ENCODE measurements around the gene SLC46A2.

Gene SLC46A2, protein sequence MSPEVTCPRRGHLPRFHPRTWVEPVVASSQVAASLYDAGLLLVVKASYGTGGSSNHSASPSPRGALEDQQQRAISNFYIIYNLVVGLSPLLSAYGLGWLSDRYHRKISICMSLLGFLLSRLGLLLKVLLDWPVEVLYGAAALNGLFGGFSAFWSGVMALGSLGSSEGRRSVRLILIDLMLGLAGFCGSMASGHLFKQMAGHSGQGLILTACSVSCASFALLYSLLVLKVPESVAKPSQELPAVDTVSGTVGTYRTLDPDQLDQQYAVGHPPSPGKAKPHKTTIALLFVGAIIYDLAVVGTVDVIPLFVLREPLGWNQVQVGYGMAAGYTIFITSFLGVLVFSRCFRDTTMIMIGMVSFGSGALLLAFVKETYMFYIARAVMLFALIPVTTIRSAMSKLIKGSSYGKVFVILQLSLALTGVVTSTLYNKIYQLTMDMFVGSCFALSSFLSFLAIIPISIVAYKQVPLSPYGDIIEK

DNA sequence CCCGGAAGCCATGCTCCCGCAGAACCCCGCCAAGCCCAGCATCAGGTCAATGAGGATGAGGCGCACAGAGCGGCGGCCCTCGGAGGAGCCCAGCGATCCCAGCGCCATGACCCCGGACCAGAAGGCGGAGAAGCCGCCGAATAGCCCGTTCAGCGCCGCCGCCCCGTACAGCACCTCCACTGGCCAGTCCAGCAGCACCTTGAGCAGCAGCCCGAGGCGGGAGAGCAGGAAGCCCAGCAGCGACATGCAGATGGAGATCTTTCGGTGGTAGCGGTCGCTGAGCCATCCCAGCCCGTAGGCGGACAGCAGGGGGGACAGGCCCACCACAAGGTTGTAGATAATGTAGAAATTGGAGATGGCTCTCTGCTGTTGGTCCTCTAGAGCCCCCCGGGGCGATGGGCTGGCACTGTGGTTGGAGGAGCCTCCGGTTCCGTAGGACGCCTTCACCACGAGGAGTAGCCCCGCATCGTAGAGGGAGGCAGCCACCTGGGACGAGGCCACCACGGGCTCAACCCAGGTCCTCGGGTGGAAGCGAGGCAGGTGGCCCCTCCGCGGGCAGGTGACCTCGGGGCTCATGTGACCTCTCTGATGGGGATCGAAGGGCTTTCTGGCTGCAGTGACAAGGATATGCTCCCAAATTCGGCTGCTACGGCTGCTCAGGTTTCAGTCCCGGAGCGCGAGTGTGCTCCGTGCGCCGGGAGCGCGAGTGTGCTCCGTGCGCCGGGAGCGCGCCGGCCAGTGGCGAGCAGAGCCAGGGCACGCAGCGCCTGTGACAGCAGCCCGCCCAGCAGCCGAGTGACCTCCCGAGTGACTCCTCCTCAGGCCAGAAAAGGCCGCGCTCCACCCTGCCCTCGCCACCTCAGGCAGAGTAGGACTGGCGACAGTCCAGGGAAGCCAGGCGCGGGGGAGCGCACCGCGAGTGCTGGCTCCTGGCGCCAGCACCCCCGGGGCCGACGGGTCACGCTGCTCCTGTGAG is at the start of gene SLC46A2:
SLC46A2 (minus strand) TSS at position 771 of the 976 bp plus-strand sequence; CDS start at position 576, 195 bp downstream.
- DNase-seq = peak in 8 of 56 donors; percentile 2 to 38 (median 8)

DNA sequence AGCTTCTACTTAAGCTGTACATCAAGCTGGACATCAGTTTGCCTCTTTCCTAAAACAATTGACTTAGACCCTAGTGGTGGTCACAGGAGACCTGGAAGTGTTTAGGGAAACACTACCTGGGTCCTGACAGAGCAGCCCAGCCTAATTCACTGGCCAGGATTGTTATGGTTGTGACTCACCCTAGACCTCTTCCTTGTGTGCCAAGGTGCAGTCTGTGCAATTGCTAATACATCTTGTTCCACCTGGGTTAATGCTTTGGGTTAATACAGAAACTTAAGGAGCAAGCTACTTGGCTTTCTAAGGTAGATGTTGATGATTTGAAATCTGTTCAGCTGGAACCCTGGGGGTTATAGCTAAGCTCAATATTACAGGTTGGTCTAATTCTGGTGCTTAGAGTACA is 48.7 kb upstream of the SLC46A2 start:
- DNase-seq = no peak

DNA sequence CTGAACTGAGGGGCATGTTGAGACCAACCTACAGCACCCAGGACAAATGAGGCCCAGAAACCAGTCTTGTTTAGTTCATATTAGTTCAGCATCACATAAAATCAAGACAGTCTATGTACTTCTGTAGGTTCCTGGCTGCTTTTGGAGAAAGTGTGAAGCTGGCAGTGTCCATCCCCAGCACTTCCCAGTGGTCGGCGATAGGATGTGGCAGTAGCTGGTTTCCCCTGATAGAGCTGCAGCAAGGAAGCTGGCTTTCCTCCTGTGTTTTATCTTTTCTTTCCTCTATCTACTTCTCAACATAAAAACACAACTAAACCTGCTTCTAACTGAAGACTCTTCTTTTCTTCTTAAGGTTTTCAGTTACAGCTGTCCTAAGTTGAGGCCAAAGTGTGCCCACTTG is 43.0 kb upstream of the SLC46A2 start:
- DNase-seq = no peak

DNA sequence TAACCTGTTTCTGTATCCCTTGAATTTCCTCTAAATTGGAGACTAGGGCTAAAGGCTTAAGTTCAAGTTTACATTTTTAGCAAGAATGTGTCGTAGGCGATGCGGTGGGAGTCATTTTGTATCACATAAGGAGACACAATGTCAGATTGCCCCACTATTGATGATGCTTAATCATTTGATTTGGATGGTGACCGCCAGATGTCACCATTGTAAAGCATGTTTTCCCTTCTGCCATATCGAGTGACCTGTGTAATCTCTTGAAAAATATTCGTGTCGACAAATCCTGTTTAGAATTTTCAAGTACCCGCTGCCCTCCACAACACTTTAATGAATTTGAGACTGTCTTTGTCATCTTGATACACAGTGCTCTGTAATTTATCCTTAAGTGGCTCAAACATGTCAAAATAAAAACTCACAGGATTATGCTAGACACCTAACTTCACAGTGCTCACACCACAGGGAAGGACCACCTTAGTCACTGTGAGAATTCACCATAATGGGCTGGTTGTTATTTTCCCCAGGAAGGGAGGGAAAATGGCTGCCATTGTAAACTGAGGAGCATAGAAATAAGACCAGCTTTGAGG is 34.5 kb upstream of the SLC46A2 start:
- peak in 13 of 56 donors; percentile 0 to 21 (median 3) for DNase-seq

DNA sequence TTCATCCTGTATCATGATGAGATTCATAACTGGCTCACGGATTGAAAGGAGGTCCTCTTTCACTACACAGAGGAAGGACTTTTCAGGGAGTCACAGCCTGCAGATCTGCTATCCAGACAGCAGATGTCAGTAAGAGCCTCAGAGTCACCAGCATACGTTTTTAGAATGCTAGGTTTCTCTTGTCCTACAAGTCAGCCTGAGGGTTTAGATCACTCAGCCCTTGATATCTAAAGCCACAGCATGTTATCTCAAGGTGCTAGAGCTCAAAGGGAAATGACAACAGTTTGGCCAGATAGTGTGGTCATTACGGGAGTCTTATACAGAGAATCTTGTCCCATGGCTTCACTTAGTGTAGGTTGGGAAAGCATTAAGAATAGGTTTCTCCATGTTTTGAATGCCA is 30.9 kb upstream of the SLC46A2 start:
- peak in 7 of 56 donors; percentile 0 to 7 (median 4) for DNase-seq

DNA sequence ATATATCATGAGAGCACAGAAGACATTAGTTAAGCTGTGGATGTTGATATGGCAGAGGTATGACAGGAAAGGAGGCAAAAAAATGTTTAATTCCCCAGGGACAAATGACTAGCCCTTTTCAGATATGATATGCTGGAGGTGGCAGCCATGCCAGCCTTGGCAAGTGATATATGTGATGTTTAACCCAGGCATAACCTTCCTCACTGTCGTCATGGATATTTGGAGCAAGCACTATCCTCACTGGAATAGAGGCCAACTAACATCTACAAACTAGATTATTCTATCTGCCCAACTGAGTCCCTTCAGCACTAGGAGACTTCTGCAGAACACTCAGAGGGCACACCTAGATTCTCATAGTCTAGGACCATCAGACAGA is 27.3 kb upstream of the SLC46A2 start:
- no peak for DNase-seq

DNA sequence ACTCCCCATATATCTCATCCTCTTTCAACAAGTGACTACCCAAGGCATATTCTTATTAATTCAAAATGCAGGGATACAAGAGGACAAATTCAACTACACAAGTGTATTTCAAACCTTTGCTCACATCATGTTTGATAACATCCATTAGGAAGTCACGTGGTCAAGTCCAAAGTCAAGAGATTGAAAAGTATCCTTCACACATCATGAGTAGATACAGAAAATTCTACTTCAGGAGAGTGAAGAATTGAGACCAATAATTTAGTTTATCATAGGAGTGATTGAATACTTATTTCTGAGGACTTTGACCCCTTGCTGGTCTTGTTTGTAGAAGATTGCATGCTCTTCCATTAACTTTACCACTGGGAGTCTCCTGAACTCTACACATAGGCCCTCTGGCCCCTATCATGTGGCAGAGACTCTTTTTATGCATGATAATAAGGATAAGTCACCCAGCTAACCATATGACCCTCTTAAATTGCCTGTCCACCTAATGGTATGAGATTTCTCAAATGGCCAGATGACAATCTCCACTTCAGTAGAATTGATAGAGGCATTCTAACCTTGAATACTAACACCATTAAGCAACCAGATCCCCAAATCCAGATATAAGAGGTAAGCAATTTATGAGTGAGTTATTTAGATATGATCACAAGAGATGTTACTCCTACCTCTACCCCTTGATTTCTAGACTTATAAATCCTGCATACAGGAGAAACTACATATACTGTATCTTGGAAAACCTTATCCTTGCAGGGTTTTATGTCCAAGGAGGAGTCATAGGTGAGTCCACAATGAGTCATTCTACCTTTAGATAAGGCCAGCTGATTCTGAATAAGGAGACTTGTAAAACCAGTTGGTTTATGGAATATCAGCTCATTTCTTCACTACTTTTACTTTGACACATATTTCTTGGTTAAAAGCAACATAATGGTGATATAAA is 26.6 kb upstream of the SLC46A2 start:
- DNase-seq = no peak

DNA sequence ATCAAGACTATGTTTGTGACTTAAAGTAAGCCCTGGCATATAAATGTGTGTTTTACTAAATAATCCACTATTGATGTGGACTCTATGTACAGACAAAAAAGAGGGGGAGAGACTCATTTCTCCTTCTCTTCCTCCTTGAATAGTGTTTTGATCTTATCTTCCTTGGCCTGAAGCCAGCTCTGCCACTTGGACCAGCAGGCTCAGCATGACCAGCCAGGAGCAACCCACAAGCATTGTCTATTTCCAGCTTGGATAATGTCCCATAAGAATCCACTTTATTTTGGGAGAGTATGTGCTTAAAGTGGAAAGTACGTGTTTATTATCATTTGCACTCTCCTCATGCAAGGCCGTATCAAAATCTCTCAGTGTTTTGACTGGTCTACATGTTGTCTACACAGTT is 23.8 kb upstream of the SLC46A2 start:
- no peak for DNase-seq

DNA sequence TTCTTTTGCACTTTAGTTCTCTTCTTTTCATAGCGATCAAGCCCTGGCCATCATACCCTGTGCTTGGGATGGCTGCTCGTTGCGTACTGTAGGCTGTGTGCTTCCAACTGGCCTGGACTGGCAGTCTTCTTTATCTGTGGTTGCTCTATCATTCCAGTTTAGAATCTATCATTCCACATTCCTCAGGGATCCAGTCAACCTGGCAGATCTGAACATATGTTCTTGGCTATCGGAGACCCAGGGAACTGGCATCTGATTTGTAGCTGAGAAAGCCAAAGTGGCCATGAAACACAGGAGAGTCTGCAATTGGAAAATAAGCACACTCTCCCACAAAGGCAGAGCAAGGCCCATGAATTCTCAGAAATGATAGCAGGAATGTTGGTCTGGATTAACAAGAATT is 22.6 kb upstream of the SLC46A2 start:
- no peak for DNase-seq

DNA sequence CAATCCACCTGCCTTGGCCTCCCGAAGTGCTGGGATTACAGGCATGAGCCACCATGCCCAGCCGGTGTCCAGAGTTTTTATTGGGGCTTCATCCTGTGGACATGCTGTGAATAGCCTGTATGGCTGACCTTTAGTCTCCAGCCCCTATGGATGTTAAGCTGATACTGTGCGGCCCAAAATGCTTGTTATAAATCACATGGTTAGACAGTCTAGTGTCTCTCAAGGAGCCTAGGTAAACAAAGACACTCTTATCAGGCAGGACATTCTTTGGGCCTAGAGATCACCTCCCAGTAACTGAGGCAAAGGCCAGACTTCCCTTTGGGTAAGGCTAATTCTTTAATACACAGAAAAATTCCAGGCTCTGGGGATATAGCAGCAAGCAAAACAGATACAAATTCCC is 22.0 kb upstream of the SLC46A2 start:
- DNase-seq = no peak

DNA sequence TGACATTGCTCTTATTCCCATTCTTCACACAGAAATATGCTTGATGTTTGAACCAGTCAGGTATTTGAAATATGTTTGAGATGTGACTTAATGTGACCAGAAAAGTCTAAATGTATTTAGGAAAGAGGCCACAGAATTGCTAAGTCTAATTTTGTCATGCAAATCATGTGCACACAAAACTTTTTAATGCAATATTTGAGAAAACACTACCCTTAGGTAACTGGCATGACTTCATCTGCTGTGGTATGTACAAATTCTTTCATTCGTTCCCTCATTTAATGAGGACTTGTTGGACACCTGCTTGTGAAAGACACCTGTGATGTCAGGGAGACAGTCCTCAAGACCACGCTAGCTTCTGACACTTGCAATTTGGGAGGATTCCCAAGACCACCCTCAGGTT is 21.1 kb upstream of the SLC46A2 start:
- DNase-seq = no peak

DNA sequence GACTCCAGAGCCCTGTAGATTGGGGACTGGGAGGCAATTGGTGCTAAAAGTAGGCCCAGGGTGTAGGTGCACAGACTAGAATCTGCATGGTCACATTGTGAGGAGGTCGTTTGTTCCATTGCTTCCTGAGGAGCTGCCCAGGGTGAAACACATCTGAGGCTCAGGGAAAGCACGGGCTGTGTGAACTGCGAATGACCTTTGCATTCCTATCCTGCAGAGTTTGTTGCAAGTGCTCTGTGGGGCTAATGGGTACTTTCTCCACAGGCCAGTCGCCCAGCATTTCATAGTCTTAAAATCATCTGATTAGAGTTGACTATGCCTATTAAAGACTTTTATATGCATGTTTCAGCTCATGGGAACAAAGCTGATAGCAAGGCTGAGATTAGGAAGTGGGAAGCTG is 14.4 kb upstream of the SLC46A2 start:
- no peak for DNase-seq

DNA sequence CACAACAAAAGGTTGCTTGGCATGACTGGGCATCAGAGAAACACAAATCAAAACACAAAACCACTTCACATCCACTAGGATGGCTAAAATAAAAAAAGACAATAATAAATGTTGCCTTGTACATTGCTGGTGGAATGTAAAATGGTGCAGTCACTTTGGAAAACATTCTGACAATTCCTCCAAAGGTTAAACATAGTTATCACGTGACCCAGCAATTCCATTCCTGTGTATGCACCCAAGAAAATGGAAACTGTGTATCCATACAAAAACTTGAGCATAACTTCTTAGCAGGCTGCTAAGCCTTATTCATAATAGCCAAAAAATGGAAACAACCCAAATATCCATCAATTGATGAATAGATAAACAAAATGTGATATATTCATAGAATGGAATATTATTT is 10.2 kb upstream of the SLC46A2 start:
- DNase-seq = no peak

DNA sequence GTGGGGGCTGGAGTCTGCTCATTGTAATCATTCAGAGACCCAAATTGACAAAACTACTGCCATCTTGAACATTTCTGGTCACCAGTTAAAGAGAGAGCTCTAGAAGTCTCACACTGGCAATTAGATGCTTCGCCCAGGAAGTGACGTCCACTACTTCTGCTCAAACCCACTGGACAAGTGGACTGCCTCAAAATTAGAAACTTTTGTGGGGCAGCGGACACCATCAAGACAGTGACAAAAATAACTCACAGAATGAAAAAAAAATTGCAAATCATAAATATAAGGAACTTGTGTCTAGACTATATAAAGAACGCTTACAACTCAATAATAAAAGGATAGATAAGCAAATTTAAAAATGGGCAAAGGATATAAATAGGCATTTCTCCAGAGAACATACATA is 9.8 kb upstream of the SLC46A2 start:
- no peak for DNase-seq

DNA sequence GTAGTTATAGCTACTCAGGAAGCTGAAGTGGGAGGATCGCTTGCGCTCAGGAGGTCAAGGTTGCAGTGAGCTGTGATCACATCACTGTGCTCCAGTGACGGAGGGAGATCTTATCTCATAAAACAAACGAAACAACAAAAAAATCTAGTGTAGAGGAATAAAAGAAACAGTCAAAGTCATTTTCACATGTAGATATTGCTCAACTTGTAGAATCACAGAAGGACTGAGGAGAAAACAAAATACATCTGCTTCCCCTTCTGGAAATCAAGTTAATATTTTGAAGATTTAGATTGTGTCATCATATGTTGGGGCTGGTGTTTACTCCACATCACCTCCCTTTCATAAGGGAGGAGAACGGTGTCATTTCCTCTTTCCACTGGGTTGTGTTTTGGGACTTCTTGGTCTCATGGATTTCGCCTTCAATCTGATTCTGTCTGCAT is 8.2 kb upstream of the SLC46A2 start:
- no peak for DNase-seq

DNA sequence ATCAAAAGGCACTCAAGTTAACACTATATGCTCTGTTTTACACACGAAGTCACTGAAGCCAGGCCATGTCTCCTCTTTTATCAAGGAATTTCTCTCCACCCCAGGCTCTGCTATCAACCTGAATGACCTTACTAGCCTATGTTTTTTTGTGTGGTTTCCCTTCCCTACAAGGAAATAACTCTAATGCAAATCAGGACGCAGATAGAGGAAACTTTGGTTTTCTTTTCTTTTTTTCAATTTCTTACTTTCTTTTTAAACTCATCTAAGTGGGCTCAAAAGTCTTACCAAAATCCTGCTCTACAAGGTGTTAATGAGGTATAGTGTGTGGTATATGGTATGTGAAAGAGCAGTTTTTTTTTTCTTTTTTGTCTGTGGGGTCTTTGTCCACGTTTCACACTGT is 5.5 kb upstream of the SLC46A2 start:
- DNase-seq = no peak

DNA sequence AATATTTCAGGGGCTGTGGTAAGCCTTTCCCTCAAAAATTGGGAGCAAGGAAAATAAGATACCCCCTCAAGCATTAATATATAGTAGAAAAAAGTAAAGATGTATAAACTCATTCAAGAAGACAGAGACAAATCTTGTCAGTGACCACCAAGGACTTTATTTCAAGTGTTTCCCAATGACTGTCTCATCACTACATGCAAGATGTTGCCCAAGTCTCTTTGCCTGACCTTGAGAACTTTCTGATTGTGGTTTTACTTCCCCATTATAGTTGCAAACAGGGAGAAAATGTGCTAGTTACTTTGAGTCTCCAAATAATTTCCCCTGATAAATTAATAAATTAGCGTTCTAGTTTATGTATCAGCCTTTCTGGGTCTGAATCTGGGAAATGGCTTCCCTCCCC is 4.0 kb upstream of the SLC46A2 start:
- DNase-seq = no peak

DNA sequence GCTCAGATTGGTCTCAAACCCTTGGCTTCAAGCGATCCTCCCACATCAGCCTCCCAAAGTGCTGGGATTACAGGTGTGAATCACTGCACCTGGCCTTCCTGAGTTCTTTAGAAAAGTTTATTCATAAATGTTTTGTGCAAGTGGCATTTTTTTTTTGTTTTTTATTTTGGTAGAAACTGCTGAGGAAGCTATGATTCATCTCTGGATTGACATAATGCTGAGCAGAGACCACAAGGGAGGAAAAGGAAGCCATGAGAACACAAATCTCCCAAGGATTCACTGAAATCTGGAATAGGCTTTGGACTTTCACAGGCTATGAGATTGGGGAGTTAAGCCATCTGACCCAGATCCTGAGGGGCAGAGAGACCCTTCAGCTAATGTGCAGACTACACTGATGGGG is 3.4 kb upstream of the SLC46A2 start:
- no peak for DNase-seq

DNA sequence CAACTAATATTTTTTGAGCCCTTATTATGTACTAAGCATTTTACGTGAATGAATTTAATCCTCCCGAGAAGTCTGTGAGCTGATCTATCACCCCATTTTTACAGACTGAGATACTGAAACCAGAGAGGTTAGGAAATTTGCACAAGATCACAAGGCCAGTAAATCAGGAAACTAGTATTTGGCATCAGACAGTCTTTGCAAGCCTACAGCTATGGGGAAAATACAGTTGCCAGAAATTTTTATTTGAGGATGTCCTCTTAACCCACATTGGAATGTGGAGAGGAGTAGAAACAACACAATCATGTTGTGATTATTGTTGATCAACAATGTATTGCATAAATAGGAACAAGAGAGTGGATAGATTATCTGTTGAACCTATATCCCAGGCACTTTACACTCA is 2.3 kb upstream of the SLC46A2 start:
- no peak for DNase-seq

DNA sequence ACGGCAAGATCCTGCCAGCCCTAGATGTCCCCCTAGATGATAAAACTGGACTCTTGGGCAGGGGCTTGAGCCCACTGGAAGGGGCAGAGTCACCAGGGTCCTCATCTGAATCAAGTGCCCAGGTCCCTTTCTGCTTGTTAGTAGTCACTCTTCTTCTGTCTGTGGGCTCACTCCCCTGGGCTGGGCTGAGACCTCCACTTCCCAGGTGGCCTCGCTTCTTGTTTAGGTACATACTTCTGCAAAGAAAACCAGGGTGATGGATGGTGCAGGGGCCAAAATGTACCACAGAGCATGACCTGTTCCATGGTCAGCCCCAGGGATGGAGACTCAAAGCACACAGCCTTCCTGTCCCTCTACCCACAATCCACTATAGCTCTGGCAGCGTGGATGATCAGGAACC is 845 bp upstream of the SLC46A2 start:
- no peak for DNase-seq

DNA sequence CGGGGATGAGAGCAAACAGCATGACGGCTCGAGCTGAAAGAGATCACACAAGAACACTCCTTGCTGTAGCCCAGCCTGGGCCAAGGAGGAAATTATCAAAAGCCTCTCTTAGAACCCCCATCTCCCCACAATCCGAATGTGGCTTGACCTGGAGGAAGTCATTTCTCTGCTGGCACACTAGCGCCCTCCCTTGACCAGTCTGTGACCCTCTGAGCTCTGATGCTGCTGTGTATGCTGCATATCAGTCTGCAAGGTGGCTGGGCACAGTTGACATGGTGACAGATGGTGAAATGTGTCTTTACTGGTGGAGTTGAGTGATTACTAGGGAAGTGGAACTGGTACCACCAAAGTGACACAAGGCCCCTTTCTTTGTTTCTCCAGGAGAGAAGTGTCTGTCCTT is 3.3 kb downstream of the SLC46A2 start:
- DNase-seq = peak in 7 of 56 donors; percentile 1 to 20 (median 2)

All from nucleus accumbens (tissue), 56 donors.